GM18511 (cell line): ENCODE measurements around the gene NMNAT3.

Experiments used
- ATAC-seq: cut with Tn5 transposase; IDR thresholded peaks from one replicate; pipeline ENCODE4 v1.9.1; 2021; ENCODE audit warnings: mild to moderate bottlenecking, moderate library complexity; ENCODE audit not compliant: unreplicated experiment

Gene NMNAT3

GRCh38 chr3:139677388-139678155, at the start of gene NMNAT3:
Gene NMNAT3, minus strand, starts transcription at chr3:139677972. Its CDS starts 50,248 bp downstream, at chr3:139627724.
- peak; percentile 98 for ATAC-seq

DNA sequence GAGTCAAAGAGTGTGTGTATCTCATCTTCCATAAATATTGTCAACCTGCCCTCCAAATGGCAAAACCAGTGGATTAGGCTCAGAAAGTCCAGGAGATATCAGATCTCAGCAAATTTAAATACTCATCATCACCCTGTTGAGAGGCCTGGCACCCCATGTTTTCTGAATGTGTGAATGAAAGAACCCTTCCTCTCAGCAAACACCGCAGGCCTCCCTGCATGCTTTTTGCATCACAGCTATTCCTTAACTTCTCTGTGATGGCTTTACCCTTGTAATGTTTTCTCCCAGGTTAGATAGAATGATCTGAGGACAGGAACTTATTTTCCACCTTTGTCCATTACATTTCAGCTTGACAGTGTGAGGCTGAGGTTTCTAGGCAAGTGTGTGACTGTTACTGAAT, 43.6 kb upstream of the NMNAT3 start:
- ATAC-seq, result no peak

- no peak for ATAC-seq
These were observed 40.6 kb upstream of the NMNAT3 start for GRCh38 chr3:139718415-139718814.

- no peak for ATAC-seq
These were observed 39.2 kb upstream of the NMNAT3 start for GRCh38 chr3:139716908-139717485.

- ATAC-seq, result no peak
These were observed 38.1 kb upstream of the NMNAT3 start for GRCh38 chr3:139715743-139716360.

DNA sequence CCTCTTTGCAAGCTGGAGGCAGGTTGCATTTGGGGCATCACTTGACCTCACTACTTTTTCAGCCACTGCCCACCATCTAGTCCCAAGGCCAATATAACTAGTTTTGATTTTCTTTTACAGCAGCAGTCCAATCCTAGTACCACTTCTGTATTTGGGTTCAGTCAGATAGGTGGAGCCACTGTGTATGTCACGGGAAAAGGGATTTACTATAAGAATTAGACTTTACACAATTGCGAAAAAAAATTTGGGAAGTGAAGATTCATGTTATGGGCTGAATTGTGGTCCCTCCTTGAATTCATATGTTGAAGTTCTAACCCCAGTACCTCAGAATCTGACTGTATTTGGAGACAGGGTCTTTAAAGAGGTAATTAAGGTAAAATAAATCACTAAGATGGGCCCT, 37.4 kb upstream of the NMNAT3 start:
- ATAC-seq, result no peak

- ATAC-seq, result no peak
These were observed 32.4 kb upstream of the NMNAT3 start for GRCh38 chr3:139710212-139710611.

- ATAC-seq, result no peak
These were observed 27.9 kb upstream of the NMNAT3 start for GRCh38 chr3:139705631-139706030.

- ATAC-seq, result no peak
These were observed 18.5 kb upstream of the NMNAT3 start for GRCh38 chr3:139696314-139696604.

- ATAC-seq, result no peak
These were observed 17.9 kb upstream of the NMNAT3 start for GRCh38 chr3:139695426-139696313.

GRCh38 chr3:139695007-139695406, 17.2 kb upstream of the NMNAT3 start:
- ATAC-seq, result no peak

DNA sequence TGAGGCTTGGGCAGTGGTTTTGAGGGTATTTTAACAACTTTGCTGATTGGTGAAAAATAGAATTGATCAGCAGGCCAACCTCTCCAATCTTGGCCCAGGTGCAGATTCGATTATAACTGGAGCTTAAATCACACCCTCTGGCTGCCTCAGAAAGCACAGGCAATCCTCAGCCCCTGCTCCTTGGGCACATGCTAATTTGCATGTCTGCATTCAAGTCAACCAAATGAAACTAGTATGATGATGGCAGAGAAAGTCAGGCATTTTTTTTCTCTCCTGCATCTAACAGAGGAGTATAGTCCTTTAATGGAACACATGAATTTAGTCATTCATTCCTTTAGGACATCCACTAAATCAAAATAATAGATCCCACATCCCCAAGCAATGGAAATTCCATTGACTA, 16.8 kb upstream of the NMNAT3 start:
- no peak for ATAC-seq

DNA sequence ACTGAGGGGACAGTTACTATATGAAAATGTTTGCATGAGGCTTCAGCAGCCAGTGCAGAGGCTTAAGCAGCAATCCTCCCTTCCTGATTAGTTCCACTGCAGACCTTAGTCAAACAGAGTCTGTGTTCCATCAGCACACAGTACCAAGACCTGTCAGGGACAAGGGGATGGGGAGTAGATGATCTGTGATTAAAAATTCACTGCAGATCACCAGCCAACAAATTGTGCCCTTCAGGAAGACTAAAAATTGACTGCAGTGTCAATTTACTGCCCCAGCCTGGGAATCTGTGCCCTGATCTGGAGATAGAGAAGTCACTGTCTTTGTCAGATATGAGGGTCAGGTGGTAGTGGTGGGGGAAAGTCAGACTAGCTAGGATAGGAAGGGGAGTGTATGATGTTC, 13.8 kb upstream of the NMNAT3 start:
- no peak for ATAC-seq

GRCh38 chr3:139689708-139690228, 12.0 kb upstream of the NMNAT3 start:
- ATAC-seq, result no peak

GRCh38 chr3:139689122-139689521, 11.3 kb upstream of the NMNAT3 start:
- ATAC-seq, result no peak

- no peak for ATAC-seq
These were observed 9.7 kb upstream of the NMNAT3 start for GRCh38 chr3:139687431-139687830.

DNA sequence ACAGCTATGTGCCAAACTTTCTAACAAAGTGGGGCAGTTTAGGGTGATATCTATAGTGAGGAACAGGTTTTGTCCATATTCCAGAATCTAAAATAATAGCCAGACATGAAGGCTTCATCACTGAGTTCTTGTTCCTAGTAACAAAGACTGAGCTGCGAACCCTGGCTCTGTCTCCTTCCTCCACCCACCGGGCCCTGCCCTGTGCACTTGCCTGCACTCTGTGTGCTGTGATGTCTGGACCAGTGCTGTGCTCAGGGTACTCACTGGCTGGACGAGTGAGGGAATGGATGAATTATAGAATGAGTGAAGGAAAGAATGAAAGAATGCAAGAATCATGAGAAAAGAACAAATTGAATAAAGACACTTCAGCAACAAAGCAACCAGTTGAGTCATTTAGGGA, 8.9 kb upstream of the NMNAT3 start:
- no peak for ATAC-seq

GRCh38 chr3:139686206-139686605, 8.4 kb upstream of the NMNAT3 start:
- ATAC-seq, result no peak

GRCh38 chr3:139679220-139679775, 1.5 kb upstream of the NMNAT3 start:
- no peak for ATAC-seq

DNA sequence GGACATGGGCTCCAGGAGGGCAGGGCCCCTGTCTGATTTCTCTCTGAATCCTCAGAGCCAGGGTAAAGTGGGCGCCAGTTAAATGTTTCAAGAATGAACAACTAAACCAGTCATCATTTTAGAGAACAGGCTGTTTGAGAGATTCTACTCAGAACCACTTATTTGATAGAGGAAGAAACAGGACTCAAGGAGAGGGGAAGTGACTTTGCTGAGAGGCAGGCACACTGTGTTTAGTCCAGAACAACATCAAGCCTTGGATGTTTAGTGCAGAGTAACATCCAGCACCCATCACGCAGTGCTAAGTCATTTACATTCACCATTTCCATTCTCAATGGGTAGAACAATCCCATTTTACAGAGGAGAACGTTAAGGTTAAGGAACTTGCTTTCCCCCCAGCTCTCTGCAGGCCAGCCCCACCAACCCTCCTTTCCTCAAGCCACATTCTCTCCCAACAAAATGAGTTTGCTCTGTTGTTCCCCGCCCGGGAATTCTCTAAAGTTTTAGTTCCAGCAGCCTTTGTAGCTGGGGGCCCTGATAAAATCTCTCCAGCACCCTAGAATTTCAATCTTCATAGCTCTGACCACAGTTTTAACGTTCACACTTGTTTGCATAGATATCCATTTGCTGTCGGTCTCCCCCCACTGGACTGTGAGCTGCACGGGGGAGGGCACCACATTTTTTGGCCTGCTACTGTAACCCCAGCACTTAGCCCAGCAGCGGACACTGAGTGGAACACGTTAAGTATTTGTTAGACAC, 962 bp downstream of the NMNAT3 start:
- ATAC-seq, result no peak
